ENCODE data around the gene POU5F1. TPM values are rescaled to one million over a fixed set of nuclear protein-coding genes. Genes with fewer than 3 reads are reported as not detected.
A peak's percentile ranks its signal among the peaks of the same experiment; 100 is the strongest.

The POU5F1 gene
- total and polyA plus RNA-seq, 2 of the 4 experiments (the other 2 are of a cell fraction) = not detected

GRCh38 chr6:31204751-31205145 lies 34.3 kb upstream of the POU5F1 start:
- dilution Hi-C loops (cut with HindIII; ENCODE audit: low sequenced_read_pairs, unreplicated experiment) = no loop called here
- Histone ChIP-seq H2BK20ac (ENCODE audit: low read depth, low read length) (peak overlapping the region; percentile 66), H3K9me1 (ENCODE audit: insufficient read depth, low read length) (peaks cover 9% of the 10 kb centered on the region; the same call in 1 of the 2 replicates), H4K91ac (ENCODE audit: insufficient read depth, low read depth, low read length) (peak overlapping the region; percentile 87), H2AK5ac (ENCODE audit: low read depth, low read length) (peak overlapping the region; percentile 85), H3K4me1 (ENCODE audit: control insufficient read depth, insufficient read depth, low read length) (peaks cover 6% of the 10 kb centered on the region; the same call in 1 of the 2 replicates), H3K27me3 (ENCODE audit: control insufficient read depth, insufficient read depth, low read length) (no peaks in the 10 kb centered on the region), H3K9me3 (ENCODE audit: control insufficient read depth, insufficient read depth, low read length) (peaks cover 2% of the 10 kb centered on the region; the same call in 1 of the 2 replicates), H3K36me3 (ENCODE audit: control insufficient read depth, insufficient read depth, low read length) (0 out of 2 replicates have a peak, but pooled peaks cover 1% of the 10 kb centered on the region), H3K4me3 (ENCODE audit: insufficient read depth, low read depth, low read length) (no peak overlapping the region), H3K56ac (ENCODE audit: extremely low read depth, insufficient read depth, low read length) (no peak overlapping the region), H3K18ac (ENCODE audit: low read depth, low read length) (no peak overlapping the region), H3K4me2 (ENCODE audit: low read depth, low read length) (no peak overlapping the region), H3K79me1 (ENCODE audit: low read depth in 1 of 2, low read length in 2 of 2) (peaks cover 9 to 30% of the 10 kb centered on the region in 2 experiments; a peak in 3 of 4 replicates), H4K20me1 (ENCODE audit: insufficient read depth, low read length) (no peaks in the 10 kb centered on the region), H4K5ac (ENCODE audit: low read depth, low read length) (peak overlapping the region; percentile 3; the same call in 1 of the 2 replicates), H3K9ac (ENCODE audit: low read depth, low read length) (no peak overlapping the region), H3K4ac (ENCODE audit: low read depth, low read length) (peak overlapping the region; percentile 58), H2AFZ (replicated peaks; ENCODE audit: low read length, poor library complexity) (peak overlapping the region; percentile 8), H2AK9ac (replicated peaks; ENCODE audit: low read depth, low read length, poor library complexity) (peak overlapping the region; percentile 76), H2BK120ac (ENCODE audit: low read depth, low read length) (peak overlapping the region; percentile 71), H4K8ac (ENCODE audit: low read depth in 2 of 2, low read length in 2 of 2) (peak overlapping the region in 1 of 2 experiments; percentile 61), H2BK5ac (ENCODE audit: low read depth, low read length, poor library complexity, severe bottlenecking) (peak overlapping the region; percentile 34), H3K27ac (ENCODE audit: insufficient read depth, low read length) (no peak overlapping the region), H2BK15ac (ENCODE audit: low read depth, low read length) (peak overlapping the region; percentile 27; the same call in 2 of the 3 replicates), H3K23ac (ENCODE audit: low read depth, low read length) (peak overlapping the region; percentile 3; the same call in 1 of the 2 replicates), H3K14ac (replicated peaks; ENCODE audit: low read depth, low read length) (peak overlapping the region; percentile 64)
- in situ Hi-C loops (cut with MboI; ENCODE audit: low sequenced_read_pairs) = no loop called here
- peak; percentile 18 for DNase-seq
- no TSS peak for BruUV-seq (replicated peaks)
- no peak for TF ChIP-seq CHD1 (IDR thresholded peaks at IDR 0.05; ENCODE audit: low read depth, low read length)
- TF ChIP-seq MAZ (IDR thresholded peaks at IDR 0.05; ENCODE audit: borderline replicate concordance, low read depth, low read length) = no peak
- TF ChIP-seq ELK1 (IDR thresholded peaks at IDR 0.05; ENCODE audit: borderline replicate concordance, low read depth, low read length) = no peak
- no peak for TF ChIP-seq MAFK (IDR thresholded peaks at IDR 0.05; ENCODE audit: low read depth, low read length)
- TF ChIP-seq POLR2A (IDR thresholded peaks at IDR 0.05; ENCODE audit: low read depth, low read length) = no peak
- ChIA-PET POLR2A (ENCODE audit: unreplicated experiment) (no interaction called here), CTCF (no interaction called here)
- no peak for ATAC-seq (ENCODE audit: low read depth)
- intact Hi-C loops (cut with micrococcal nuclease) = no loop called here
- WGBS, 2 experiments (ENCODE audit: extremely low coverage in 2 of 2, insufficient read length in 1 of 2) = 90% methylated on average over 2 of the region's 4 CpGs; no CpG with 5 or more reads in 1 of the 2 experiments
